8988T (cell line): Measurements from ENCODE around the gene BLCAP.
"Not testable (repeated sequence)": the region's sequence is repeated elsewhere in the genome, so short reads cannot be mapped to it uniquely, and the experiment has no call there.

Source experiments
- DNase-seq: peaks from one replicate; pipeline ENCODE4 v3.0.0; 2011

The BLCAP gene

DNA sequence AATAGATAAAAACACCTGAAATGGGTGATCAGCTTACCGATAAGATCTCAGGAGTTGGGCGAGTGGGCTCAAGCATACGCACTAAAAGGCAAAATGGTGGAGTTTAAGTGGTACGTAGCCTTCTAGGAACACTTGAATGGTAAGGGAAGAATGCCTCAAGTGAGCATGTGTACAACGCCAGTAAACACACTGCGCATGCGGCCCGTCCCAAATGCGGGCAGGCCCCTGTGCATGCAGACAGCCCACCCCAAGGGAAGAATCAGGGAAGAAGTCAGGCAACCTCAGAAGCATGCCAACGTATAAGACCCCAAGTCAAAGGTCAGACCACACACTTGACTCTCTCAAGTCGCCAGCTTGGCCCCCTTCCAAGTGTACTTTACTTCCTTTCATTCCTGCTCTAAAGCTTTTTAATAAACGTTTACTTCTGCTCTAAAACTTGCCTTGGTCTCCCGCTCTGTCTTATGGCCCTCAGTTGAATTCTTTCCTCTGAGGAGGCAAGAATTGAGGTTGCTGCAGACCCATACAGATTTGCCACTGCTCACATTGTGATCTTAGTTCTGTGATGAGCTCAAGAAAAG is 27.1 kb upstream of the BLCAP start:
- DNase-seq = not testable (repeated sequence)

DNA sequence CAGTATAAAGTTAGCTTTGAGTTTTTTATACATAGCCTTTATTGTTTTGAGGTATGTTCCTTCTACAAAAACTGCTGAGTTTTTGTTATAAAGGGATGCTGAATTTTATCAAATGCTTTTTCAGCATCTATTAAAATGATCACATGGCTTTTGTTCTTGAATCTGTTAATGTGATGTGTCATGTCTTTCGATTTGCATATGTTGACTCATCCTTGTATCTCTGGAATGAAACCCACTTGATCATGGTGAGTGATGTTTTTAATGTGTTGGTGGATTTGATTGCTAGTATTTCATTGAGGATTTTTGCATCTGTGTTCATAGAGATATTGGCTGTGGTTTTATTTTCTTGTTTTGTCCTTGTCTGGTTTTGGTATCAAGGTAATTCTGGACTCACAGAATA is 24.7 kb upstream of the BLCAP start:
- DNase-seq = no peak

GRCh38 chr20:37551660-37552059 is 24.0 kb upstream of the BLCAP start:
- not testable (repeated sequence) for DNase-seq

DNA sequence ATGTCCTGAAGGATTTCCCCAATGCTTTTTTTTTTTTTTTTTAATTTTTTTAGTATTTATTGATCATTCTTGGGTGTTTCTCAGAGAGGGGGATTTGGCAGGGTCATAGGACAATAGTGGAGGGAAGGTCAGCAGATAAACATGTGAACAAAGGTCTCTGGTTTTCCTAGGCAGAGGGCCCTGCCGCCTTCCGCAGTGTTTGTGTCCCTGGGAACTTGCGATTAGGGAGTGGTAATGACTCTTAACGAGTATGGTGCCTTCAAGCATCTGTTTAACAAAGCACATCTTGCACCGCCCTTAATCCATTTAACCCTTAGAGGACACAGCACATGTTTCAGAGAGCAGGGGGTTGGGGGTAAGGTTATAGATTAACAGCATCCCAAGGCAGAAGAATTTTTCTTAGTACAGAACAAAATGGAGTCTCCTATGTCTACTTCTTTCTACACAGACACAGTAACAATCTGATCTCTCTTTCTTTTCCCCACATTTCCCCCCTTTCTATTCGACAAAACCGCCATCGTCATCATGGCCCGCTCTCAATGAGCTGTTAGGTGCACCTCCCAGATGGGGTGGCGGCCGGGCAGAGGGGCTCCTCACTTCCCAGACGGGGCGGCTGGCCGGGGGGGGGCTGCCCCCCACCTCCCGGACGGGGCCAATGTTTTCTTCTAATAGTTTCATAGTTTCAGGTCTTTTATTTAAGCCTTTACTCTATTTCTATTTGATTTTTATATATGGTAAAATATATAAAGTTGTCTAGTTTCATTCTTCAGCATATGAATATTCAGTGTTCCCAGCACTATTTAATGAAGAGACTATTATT is 22.6 kb upstream of the BLCAP start:
- DNase-seq = not testable (repeated sequence)

GRCh38 chr20:37547912-37548311 is 20.2 kb upstream of the BLCAP start:
- no peak for DNase-seq

DNA sequence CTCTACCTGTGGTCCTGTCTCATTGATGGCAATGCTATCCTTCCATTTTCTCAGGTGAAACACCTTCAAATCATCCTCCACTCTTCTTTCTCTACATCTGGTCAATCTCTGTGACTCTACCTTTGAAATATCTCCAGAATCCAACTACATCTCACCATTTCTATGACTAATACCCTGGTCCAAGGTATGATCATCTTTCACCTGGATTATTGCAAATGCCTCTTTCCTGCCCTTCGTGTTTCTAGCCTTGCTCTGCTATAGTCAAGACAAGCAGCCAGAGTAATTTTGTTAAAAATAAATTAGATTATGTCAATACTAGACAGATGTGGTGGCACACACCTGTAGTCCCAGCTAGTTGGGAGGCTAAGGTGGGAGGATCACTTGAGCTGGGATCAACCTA is 17.8 kb upstream of the BLCAP start:
- DNase-seq = no peak

- no peak for DNase-seq
Measured at GRCh38 chr20:37544386-37544785, 16.7 kb upstream of the BLCAP start.

DNA sequence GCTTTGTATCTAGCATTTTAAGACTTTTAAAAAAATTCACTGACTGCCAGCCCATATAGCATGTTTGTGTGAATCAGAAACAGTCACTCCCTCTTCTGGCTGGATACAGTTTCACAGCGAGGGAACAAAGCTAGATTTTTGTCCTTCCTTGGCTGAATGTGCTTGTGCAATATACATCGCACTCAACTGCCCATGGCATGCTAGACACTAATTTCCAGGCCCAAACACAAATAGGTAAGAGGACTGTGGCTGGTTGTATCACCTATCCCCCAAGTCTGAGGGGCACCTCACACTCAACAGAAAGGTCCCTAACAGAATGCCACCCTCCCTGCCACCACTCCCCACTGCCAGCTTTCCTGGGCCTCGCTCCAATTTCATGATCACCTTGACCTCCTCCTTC is 16.2 kb upstream of the BLCAP start:
- DNase-seq = no peak

DNA sequence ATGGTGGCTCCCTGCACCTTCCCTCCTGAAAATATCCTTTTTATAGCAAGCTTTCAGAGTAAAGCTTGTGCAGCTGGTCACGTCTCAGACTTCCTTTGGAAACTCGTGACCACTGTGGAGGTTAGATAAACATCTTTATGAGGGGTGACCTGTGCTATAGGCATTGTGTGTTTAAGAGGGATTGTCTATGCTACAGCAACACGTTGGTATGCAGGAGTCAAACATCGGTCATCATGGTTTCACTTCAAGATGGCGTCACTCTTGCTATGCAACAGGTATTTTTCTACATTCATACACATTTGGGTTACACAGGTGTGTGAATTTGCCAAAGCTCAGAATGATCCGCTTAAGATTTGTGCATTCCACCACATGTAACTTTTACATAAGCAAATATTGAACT is 14.6 kb upstream of the BLCAP start:
- DNase-seq = no peak

DNA sequence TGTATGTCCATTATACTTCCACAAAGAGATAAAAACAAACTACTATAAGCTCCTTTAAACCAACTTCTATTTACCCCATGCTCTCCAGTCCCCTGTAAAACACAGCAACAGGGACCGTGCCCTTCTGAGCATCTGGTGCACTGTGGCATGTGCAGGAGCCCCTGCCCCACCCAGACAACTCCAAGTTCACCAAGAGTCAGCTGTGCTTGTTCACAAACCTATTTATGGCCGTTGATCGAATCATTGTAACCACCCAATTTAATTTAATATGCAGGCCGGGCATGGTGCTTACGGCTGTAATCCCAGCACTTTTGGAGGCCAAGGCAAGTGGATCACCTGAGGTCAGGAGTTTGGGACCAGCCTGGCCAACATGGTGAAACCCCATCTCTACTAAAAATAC is 13.7 kb upstream of the BLCAP start:
- DNase-seq = no peak

DNA sequence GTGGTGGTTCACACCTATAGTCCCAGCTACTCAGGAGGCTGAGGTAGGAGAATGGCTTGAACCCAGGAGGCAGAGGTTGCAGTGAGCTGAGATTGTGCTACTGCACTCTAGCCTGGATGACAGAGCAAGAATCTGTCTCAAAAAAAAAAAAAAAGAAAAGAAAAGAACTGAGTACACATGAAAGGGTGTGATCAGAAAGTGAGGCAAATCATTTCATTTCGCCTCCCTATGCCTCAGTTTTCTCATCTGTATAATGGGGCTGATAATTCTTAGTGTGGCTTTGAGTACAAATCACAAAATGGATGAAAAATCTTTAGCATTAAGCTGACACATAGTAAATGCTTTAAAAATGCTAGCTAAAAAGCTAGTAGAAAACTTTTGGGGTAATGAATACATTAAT is 13.2 kb upstream of the BLCAP start:
- not testable (repeated sequence) for DNase-seq

DNA sequence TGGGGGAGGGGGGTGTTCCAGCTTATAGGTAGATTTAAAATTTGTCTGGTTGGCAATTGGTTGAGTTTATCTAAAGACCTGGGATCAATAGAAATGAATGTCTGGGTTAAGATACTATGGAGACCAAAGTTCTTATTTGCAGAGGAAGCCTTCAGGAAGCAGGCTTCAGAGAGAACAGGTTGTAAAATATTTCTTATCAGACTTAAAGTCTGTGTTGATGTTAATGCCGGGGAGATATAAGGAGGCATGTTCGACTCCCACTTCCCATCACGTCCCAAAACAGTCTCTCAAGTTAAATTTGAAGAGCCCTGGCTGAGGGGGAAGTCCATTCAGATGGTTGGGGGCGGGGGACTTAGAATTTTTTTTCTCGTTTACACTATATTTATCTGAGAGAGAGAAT is 12.3 kb upstream of the BLCAP start:
- DNase-seq = no peak

DNA sequence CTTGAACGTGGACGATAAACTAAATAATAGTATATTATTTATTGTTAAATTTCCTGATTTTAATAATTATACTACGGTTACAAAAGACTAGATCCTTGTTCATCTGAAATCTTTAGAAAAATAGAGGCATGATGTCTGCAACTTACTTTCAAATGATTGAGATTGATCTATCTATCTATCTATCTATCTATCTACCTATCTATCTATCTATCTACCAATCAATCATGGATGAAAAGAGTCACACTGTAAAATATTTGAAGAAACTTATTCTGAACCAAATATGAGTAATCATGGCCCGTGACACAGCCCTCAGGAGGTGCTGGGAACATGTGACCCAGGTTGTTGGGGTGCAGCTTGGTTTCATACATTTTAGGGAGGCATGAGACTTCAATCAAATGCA is 11.7 kb upstream of the BLCAP start:
- DNase-seq = no peak

DNA sequence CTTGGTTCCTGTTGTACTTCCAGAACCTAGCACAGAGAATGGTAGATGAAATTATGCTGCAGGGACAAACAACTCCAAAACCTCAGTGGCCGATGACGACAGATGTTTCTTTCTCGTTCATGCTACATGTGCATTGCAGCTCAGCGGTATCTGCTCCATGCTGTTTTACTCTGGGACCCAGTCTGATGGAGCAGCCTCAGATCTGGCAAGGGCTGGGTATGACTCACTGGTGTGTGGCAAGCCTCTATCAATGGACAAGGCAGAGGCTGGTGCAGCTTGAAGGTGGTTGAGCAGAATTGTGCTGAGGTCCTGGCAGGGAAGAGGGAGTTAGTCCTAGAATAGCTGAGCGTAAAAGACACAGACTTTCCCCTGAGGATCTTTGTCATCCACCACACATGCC is 10.3 kb upstream of the BLCAP start:
- DNase-seq = no peak

DNA sequence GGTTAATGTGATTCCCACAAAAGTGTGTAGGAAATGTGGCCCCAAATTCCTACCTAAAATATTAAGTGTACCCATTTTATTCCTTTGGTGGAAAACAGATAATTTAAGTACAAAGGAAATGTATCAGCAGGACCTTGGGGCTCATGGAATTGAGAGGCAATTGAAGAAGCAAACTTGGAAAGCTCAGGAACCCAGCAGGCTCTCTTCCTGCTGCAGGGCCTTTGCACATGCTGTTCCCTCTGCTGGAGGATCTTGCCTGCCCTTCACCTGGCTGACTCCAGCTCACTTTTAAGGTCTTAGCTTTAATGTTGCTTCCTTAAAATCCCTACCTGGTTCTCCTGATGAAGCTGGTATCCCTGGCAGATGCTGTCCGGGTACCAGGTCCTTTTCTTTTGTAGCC is 9.8 kb upstream of the BLCAP start:
- no peak for DNase-seq

- no peak for DNase-seq
Measured at GRCh38 chr20:37535443-37536132, 7.9 kb upstream of the BLCAP start.

DNA sequence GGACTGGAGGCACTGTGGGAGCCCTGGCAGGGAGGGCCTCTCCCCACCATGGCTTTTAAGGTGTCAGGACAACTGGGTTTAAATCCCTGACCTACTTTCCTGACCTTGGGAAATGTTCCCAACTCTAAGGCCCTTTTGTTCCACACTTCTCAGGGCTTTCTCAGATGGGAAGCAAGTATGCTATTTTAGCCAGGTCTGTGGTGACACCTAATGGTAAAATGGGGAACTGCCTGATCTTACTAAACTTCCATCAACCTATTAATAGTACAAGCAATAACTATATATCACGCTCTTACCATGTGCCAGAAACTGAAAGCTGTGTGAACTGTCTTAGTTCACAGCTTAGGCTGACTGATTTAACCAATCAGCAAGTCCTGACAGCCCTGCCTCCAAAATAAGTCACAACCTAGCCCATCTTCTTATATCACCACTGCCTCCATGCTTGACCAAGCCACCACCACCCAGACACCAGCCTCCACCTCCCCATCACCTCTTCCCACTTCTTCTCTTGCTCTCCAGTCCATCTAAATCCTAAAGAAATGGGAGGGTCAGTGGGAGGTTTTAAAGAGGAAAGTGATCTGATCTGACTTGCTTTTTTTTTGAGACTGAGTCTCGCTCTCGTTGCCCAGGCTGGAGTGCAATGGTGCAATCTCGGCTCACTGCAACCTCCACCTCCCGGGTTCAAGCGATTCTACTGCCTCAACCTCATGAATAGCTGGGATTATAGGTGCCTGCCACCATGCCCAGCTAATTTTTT is 6.9 kb upstream of the BLCAP start:
- DNase-seq = no peak

GRCh38 chr20:37533154-37533715 is 5.6 kb upstream of the BLCAP start:
- no peak for DNase-seq

- DNase-seq = no peak
Measured at GRCh38 chr20:37531856-37532255, 4.2 kb upstream of the BLCAP start.

GRCh38 chr20:37530696-37531095 is 3.0 kb upstream of the BLCAP start:
- no peak for DNase-seq

- DNase-seq = no peak
Measured at GRCh38 chr20:37529968-37530600, 2.4 kb upstream of the BLCAP start.

- no peak for DNase-seq
Measured at GRCh38 chr20:37529214-37529967, 1.7 kb upstream of the BLCAP start.
